NCI-H146 treated with DMSO at 0.1 percent for 48 hours (cell line): ENCODE measurements around the gene SCD.
"Not testable (repeated sequence)": the region's sequence is repeated elsewhere in the genome, so short reads cannot be mapped to it uniquely, and the experiment has no call there.

Source experiments
- DNase-seq: peaks from one replicate; lab custom pipeline; 2025; ENCODE audit not compliant: unreplicated experiment; lab: John Stamatoyannopoulos, UW

SCD gene

GRCh38 chr10:100346765-100347567, at the start of gene SCD:
SCD (plus strand) TSS chr10:100347233; CDS start chr10:100347505, 272 bp downstream.
- DNase-seq: peak; percentile 95

GRCh38 chr10:100297242-100297641, 49.8 kb upstream of the SCD start:
- DNase-seq: no peak

DNA sequence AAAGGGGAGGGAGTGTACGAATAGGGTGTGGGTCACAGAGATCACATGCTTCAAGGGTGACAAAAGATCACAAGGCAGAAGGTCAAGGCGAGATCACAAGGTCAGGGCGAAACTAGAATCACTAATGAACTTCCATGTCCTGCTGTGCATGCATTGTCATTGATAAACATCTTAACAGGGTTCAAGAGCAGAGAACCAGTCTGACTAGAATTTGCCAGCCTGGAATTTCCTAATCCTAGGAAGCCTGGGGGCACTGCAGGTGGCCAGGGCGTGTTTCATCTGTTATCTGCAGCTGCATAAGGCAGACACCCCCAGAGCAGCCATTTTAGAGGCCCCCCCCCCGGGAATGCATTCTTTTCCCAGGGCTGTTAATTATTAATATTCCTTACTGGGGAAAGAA, 45.9 kb upstream of the SCD start:
- not testable (repeated sequence) for DNase-seq

GRCh38 chr10:100303724-100304319, 43.2 kb upstream of the SCD start:
- DNase-seq: peak; percentile 19

- no peak for DNase-seq
These were observed 42.6 kb upstream of the SCD start for GRCh38 chr10:100304414-100304813.

DNA sequence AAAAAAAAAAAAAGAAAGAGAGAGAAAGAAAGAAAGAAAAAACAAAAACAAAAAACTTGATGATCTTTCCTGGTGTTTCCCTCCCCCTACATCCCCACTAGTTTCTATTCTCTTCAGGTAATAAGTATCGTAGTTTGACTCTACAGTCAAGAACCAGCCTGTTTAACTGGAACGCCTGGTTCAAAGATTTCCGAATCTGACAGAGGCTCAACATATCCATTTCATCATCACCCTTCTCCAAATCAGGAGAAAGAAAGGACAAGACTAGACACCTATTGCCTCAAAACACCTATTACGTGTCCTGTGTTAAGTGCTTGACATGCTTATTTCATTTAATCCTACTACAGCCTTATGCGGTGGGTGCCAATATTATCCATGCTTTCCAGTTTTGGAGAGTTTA, 40.2 kb upstream of the SCD start:
- no peak for DNase-seq

- DNase-seq: no peak
These were observed 39.3 kb upstream of the SCD start for GRCh38 chr10:100307684-100308083.

GRCh38 chr10:100311298-100311697, 35.7 kb upstream of the SCD start:
- no peak for DNase-seq

GRCh38 chr10:100315615-100316014, 31.4 kb upstream of the SCD start:
- no peak for DNase-seq

GRCh38 chr10:100318207-100318606, 28.8 kb upstream of the SCD start:
- no peak for DNase-seq

DNA sequence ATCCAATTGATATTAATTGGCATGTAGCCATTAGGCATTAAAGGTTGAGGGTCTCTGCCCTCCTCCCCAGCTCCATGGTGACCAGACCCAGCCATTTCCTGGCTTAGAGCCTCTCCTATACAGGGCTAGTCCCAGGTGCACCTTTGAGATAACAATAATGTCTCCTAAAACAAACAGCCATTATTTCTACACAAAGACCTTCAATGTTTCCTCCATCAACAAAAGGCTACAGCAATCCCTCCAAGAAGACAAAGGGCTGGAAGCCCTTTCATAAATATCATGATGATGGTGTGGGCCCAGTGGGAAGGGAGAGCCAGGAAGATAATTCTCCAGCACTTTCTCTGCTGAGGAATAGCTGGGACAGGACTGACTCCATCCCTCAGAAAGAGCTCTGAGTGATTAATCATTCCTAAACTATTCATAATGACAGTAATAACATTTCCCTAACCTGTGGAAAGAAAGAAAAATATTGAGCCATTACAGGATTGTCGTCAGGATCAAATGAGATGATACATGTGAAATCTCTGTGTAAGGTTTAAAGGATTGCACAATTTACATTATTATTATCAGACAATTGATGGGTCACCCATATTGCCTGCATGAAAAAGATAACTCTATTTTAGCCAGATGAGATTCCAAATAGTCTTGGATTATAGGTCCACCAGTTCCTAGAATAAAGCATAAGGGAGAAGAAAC, 27.2 kb upstream of the SCD start:
- DNase-seq: peak; percentile 98

- DNase-seq: no peak
These were observed 21.9 kb upstream of the SCD start for GRCh38 chr10:100325158-100325557.

- peak; percentile 93 for DNase-seq
These were observed 19.9 kb upstream of the SCD start for GRCh38 chr10:100327007-100327717.

DNA sequence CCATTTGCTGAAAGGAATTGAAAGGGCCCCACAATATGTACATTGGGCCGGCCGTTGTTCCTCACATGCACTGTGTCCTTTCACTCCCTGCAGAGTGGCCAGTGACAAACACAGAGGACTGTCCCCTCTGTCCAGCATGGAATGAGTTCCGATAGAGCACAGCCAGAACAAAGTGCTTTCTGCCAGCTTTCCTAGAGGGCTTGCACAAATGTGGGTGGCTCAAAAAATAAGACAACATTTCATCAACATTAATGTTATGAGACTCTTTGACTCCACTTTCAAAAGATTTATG, 19.4 kb upstream of the SCD start:
- DNase-seq: no peak

- no peak for DNase-seq
These were observed 18.8 kb upstream of the SCD start for GRCh38 chr10:100328198-100328597.

DNA sequence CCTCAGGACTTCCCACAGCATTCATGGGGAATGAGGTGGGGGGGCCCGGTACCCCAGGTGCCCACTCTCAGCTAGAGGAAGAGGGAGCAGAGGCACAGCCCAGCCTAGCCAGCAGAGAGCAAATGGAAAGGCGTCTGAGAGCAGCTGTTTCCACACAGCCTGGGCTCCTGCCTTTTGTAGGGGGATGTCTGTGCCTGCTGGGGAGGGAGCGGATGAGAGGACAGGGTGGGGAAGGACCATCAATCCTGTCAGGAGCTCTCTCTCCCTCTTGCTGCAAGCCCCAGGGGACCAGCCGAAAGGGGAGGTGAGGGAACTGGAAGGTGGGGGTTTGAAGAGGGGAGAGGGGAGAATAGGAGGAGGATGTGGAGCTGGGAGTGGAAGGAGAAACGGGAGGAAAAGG, 17.0 kb upstream of the SCD start, which contains the start of gene PKD2L1:
Gene PKD2L1 (minus strand): TSS at position 150 of the 400 bp plus-strand sequence. CDS start 125 bp downstream, at position 25.
- peak; percentile 47 for DNase-seq

- DNase-seq: no peak
These were observed 13.9 kb upstream of the SCD start for GRCh38 chr10:100333106-100333505.

- no peak for DNase-seq
These were observed 13.2 kb upstream of the SCD start for GRCh38 chr10:100333661-100334440.

DNA sequence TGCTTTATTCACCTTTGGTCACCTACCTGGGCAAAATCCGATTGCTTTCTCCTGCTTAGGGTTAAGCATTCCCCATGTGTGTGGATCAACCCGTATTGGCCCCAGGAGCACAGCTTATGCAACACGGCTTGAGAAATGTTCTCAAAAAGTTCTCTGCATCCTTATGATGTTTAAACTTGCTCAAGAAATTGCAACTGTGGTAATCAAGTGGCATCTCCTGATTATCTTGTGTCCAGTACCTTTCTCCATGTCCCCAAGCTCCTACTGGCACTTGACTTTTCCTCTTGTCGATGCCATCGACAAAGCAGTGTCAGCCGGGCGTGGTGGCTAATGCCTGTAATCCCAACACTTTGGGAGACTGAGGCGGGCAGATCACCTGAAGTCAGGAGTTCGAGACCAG, 12.3 kb upstream of the SCD start:
- no peak for DNase-seq

- DNase-seq: peak; percentile 15
These were observed 8.5 kb upstream of the SCD start for GRCh38 chr10:100338434-100339036.
